Spleen (tissue), 7 donors: ENCODE results near the gene EFNA2.

ENCODE experiments used
- CTCF ChIP-seq, 11 experiments: fragments of 200-600 bp in 7 of 11; fragments of 450-650 bp in 4 of 11; sonication (generic) in 4 of 11; IDR thresholded peaks in 8 of 11; conservative IDR thresholded peaks in 3 of 11; 1 replicate in 7 of 11; 2 replicates in 4 of 11; pipeline versions ENCODE4 v1.4.0 to v1.8.0; 2016 to 2021; ENCODE audit warnings: antibody characterized with exemption in 11 of 11, inconsistent platforms in 4 of 11, mild to moderate bottlenecking in 1 of 11
- POLR2AphosphoS5 ChIP-seq, 3 donors: sonication (generic); formaldehyde crosslinking; IDR thresholded peaks; one replicate each; pipeline ENCODE4 v1.5.1; 2017; ENCODE audit warnings: antibody characterized with exemption in 3 of 3
- donor health status: DM: no; HTN: no; CAD: no; lungs with moderate emphysema.
- donor health status: DM: no; HTN: no; CAD: no.
- donor health status: DM: no; HTN: no; CAD: no.

- TF ChIP-seq CTCF (IDR thresholded peaks at IDR 0.05 in 8 of 11, conservative IDR thresholded peaks at IDR 0.05 in 3 of 11) (no peak), POLR2AphosphoS5 (IDR thresholded peaks at IDR 0.05) (peak; percentile 18 to 85 (median 80))
Measured at GRCh38 chr19:1254081-1254527, 31.6 kb upstream of the EFNA2 start.
